ENCODE measurements around the gene PIP5K1C. TPM values are rescaled to one million over a fixed set of nuclear protein-coding genes. Genes with fewer than 3 reads are reported as not detected.

PIP5K1C gene
- total RNA-seq, 1 experiment from 2014 or later: 13.3 TPM

GRCh38 chr19:3614858-3615505 lies 85.3 kb downstream of the PIP5K1C start:
- no peaks in the 10 kb centered on the region for H3K27me3 Mint-ChIP-seq (ENCODE audit: insufficient read depth, unreplicated experiment)
- ChIA-PET CTCF (no interaction called here), POLR2A (interaction anchor here (0.9 kb wide), 1 partner anchor 24 kb away, joined by 3 read pairs; no protein-coding TSS in a partner anchor)
- no peak overlapping the region for H3K4me3 Mint-ChIP-seq (ENCODE audit: unreplicated experiment)
- BruUV-seq (replicated peaks): no TSS peak
- intact Hi-C loops (cut with micrococcal nuclease): no loop called here
- H3K27ac Mint-ChIP-seq (ENCODE audit: low read depth, unreplicated experiment): no peak overlapping the region
- DNase-seq (ENCODE audit: unreplicated experiment): no peak
- H3K9me3 Mint-ChIP-seq (ENCODE audit: unreplicated experiment): no peaks in the 10 kb centered on the region
- no peak for TF ChIP-seq CTCF (IDR thresholded peaks at IDR 0.05; ENCODE audit: unreplicated experiment)
- H3K36me3 Mint-ChIP-seq (ENCODE audit: insufficient read depth, unreplicated experiment): peaks cover 12% of the 10 kb centered on the region
- H3K4me1 Mint-ChIP-seq (ENCODE audit: insufficient read depth, unreplicated experiment): no peaks in the 10 kb centered on the region

- intact Hi-C loops (cut with micrococcal nuclease): no loop called here
- H3K9me3 Mint-ChIP-seq (ENCODE audit: unreplicated experiment): no peaks in the 10 kb centered on the region
- no peak for TF ChIP-seq CTCF (IDR thresholded peaks at IDR 0.05; ENCODE audit: unreplicated experiment)
- H3K36me3 Mint-ChIP-seq (ENCODE audit: insufficient read depth, unreplicated experiment): peaks cover 4% of the 10 kb centered on the region
- BruUV-seq (replicated peaks): no TSS peak
- H3K4me3 Mint-ChIP-seq (ENCODE audit: unreplicated experiment): no peak overlapping the region
- DNase-seq (ENCODE audit: unreplicated experiment): no peak
- no peaks in the 10 kb centered on the region for H3K27me3 Mint-ChIP-seq (ENCODE audit: insufficient read depth, unreplicated experiment)
- no peak overlapping the region for H3K27ac Mint-ChIP-seq (ENCODE audit: low read depth, unreplicated experiment)
- POLR2A ChIA-PET: no interaction called here
- no peaks in the 10 kb centered on the region for H3K4me1 Mint-ChIP-seq (ENCODE audit: insufficient read depth, unreplicated experiment)
- CTCF ChIA-PET: no interaction called here
Observed at GRCh38 chr19:3613818-3614661, 86.2 kb downstream of the PIP5K1C start.

GRCh38 chr19:3612901-3613741 lies 87.1 kb downstream of the PIP5K1C start:
- POLR2A ChIA-PET: no interaction called here
- CTCF ChIA-PET: interaction anchor here (1.1 kb wide), 1 partner anchor 45 kb away, joined by 3 read pairs; no protein-coding TSS in a partner anchor
- H3K36me3 Mint-ChIP-seq (ENCODE audit: insufficient read depth, unreplicated experiment): peaks cover 4% of the 10 kb centered on the region
- no peaks in the 10 kb centered on the region for H3K9me3 Mint-ChIP-seq (ENCODE audit: unreplicated experiment)
- no TSS peak for BruUV-seq (replicated peaks)
- H3K4me3 Mint-ChIP-seq (ENCODE audit: unreplicated experiment): no peak overlapping the region
- intact Hi-C loops (cut with micrococcal nuclease): no loop called here
- H3K27me3 Mint-ChIP-seq (ENCODE audit: insufficient read depth, unreplicated experiment): no peaks in the 10 kb centered on the region
- DNase-seq (ENCODE audit: unreplicated experiment): no peak
- TF ChIP-seq CTCF (IDR thresholded peaks at IDR 0.05; ENCODE audit: unreplicated experiment): no peak
- no peak overlapping the region for H3K27ac Mint-ChIP-seq (ENCODE audit: low read depth, unreplicated experiment)
- peaks cover 3% of the 10 kb centered on the region for H3K4me1 Mint-ChIP-seq (ENCODE audit: insufficient read depth, unreplicated experiment)

GRCh38 chr19:3612330-3612729 lies 87.9 kb downstream of the PIP5K1C start:
- Mint-ChIP-seq H3K9me3 (ENCODE audit: unreplicated experiment) (no peaks in the 10 kb centered on the region), H3K27ac (ENCODE audit: low read depth, unreplicated experiment) (no peak overlapping the region), H3K4me3 (ENCODE audit: unreplicated experiment) (no peak overlapping the region), H3K4me1 (ENCODE audit: insufficient read depth, unreplicated experiment) (peaks cover 9% of the 10 kb centered on the region), H3K36me3 (ENCODE audit: insufficient read depth, unreplicated experiment) (peaks cover 4% of the 10 kb centered on the region), H3K27me3 (ENCODE audit: insufficient read depth, unreplicated experiment) (no peaks in the 10 kb centered on the region)
- no TSS peak for BruUV-seq (replicated peaks)
- intact Hi-C loops (cut with micrococcal nuclease): no loop called here
- no peak for TF ChIP-seq CTCF (IDR thresholded peaks at IDR 0.05; ENCODE audit: unreplicated experiment)
- no peak for DNase-seq (ENCODE audit: unreplicated experiment)
- ChIA-PET POLR2A (no interaction called here), CTCF (interaction anchor here (0.5 to 1.1 kb wide), 2 partner anchors 44 to 126 kb away, joined by 3 to 4 read pairs; no protein-coding TSS in a partner anchor)

All from MCF 10A (cell line).